ENCODE data around the gene CALU.

DNA sequence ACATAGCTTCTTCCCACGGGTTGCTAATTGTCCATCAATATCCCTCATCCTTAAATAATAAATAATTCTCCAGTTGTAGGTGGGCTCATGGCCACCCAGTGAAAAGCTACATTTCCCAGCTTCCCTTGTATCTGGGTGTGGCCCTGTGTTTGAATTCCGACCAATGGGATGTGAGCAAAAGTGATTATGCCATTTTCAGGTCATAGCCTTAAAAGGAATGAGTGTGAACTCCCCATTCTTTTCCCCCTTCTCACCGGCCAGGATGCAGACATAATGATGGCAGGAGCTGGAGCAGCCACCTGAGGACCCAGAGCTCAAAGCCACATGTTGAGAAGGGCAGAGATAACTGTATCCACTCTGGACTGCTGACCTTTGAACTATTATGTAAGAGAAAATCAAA is 30.3 kb upstream of the CALU start:
- TF ChIP-seq, protein P1, sequence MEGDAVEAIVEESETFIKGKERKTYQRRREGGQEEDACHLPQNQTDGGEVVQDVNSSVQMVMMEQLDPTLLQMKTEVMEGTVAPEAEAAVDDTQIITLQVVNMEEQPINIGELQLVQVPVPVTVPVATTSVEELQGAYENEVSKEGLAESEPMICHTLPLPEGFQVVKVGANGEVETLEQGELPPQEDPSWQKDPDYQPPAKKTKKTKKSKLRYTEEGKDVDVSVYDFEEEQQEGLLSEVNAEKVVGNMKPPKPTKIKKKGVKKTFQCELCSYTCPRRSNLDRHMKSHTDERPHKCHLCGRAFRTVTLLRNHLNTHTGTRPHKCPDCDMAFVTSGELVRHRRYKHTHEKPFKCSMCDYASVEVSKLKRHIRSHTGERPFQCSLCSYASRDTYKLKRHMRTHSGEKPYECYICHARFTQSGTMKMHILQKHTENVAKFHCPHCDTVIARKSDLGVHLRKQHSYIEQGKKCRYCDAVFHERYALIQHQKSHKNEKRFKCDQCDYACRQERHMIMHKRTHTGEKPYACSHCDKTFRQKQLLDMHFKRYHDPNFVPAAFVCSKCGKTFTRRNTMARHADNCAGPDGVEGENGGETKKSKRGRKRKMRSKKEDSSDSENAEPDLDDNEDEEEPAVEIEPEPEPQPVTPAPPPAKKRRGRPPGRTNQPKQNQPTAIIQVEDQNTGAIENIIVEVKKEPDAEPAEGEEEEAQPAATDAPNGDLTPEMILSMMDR (optimal IDR thresholded peaks at IDR 0.05 in 1 of 3, IDR thresholded peaks at IDR 0.05 in 1 of 3, conservative IDR thresholded peaks at IDR 0.05 in 1 of 3; ENCODE audit: extremely low read depth in 1 of 3, insufficient read depth in 2 of 3, low read length in 3 of 3): no peak
- no peak for TF ChIP-seq EZH2 (IDR thresholded peaks at IDR 0.05; ENCODE audit: low read length)

Measured in keratinocyte (primary cell).